Measurements from ENCODE around the gene ZEB1. TPM values are rescaled to one million over a fixed set of nuclear protein-coding genes. Genes with fewer than 3 reads are reported as not detected.

ZEB1 gene
- total RNA-seq (2014; rRNA removed; shearing (Covaris generic); ENCODE audit: low replicate concordance) = 21.7 and 32.4 TPM in 2 replicates

- H3K36me3 ChIP-seq = peaks cover 2% of the 10 kb centered on the region; the same call in 1 of the 2 replicates
- no peaks in the 10 kb centered on the region for H3K9me3 ChIP-seq
- H3K4me3 ChIP-seq = peak within 1 kb of the TSS; percentile 96
- DNase-seq = peak; percentile 94
- no peaks in the 10 kb centered on the region for H3K27me3 ChIP-seq
Observed at GRCh38 chr10:31318854-31319601, at the start of gene ZEB1. Gene ZEB1, plus strand, starts transcription at chr10:31319216. Its CDS starts 19 bp downstream, at chr10:31319235.

GRCh38 chr10:31270954-31271353 is 48.1 kb upstream of the ZEB1 start:
- no peaks in the 10 kb centered on the region for H3K9me3 ChIP-seq
- no peaks in the 10 kb centered on the region for H3K36me3 ChIP-seq
- H3K4me3 ChIP-seq = no peak overlapping the region
- no peak for DNase-seq
- no peaks in the 10 kb centered on the region for H3K27me3 ChIP-seq

GRCh38 chr10:31272841-31273240 is 46.2 kb upstream of the ZEB1 start:
- Histone ChIP-seq H3K4me3 (no peak overlapping the region), H3K27me3 (no peaks in the 10 kb centered on the region), H3K36me3 (no peaks in the 10 kb centered on the region), H3K9me3 (no peaks in the 10 kb centered on the region)
- DNase-seq = no peak

- Histone ChIP-seq H3K9me3 (no peaks in the 10 kb centered on the region), H3K4me3 (no peak overlapping the region), H3K36me3 (no peaks in the 10 kb centered on the region), H3K27me3 (no peaks in the 10 kb centered on the region)
- no peak for DNase-seq
Observed at GRCh38 chr10:31273789-31274188, 45.2 kb upstream of the ZEB1 start.

- DNase-seq = no peak
- H3K4me3 ChIP-seq = no peak overlapping the region
- no peaks in the 10 kb centered on the region for H3K9me3 ChIP-seq
- no peaks in the 10 kb centered on the region for H3K36me3 ChIP-seq
- H3K27me3 ChIP-seq = no peaks in the 10 kb centered on the region
Observed at GRCh38 chr10:31274310-31274709, 44.7 kb upstream of the ZEB1 start.

GRCh38 chr10:31278279-31278941 is 40.6 kb upstream of the ZEB1 start:
- DNase-seq = no peak
- H3K36me3 ChIP-seq = no peaks in the 10 kb centered on the region
- no peaks in the 10 kb centered on the region for H3K27me3 ChIP-seq
- peaks cover 13% of the 10 kb centered on the region for H3K9me3 ChIP-seq
- no peak overlapping the region for H3K4me3 ChIP-seq

GRCh38 chr10:31280972-31281371 is 38.0 kb upstream of the ZEB1 start:
- Histone ChIP-seq H3K4me3 (no peak overlapping the region), H3K36me3 (no peaks in the 10 kb centered on the region), H3K9me3 (peaks cover 13% of the 10 kb centered on the region), H3K27me3 (no peaks in the 10 kb centered on the region)
- no peak for DNase-seq

- H3K4me3 ChIP-seq = no peak overlapping the region
- no peaks in the 10 kb centered on the region for H3K36me3 ChIP-seq
- DNase-seq = no peak
- H3K9me3 ChIP-seq = no peaks in the 10 kb centered on the region
- no peaks in the 10 kb centered on the region for H3K27me3 ChIP-seq
Observed at GRCh38 chr10:31288001-31288400, 31.0 kb upstream of the ZEB1 start.

- no peaks in the 10 kb centered on the region for H3K36me3 ChIP-seq
- DNase-seq = no peak
- H3K27me3 ChIP-seq = no peaks in the 10 kb centered on the region
- H3K9me3 ChIP-seq = no peaks in the 10 kb centered on the region
- H3K4me3 ChIP-seq = no peak overlapping the region
Observed at GRCh38 chr10:31288962-31289361, 30.1 kb upstream of the ZEB1 start.

GRCh38 chr10:31290386-31290785 is 28.6 kb upstream of the ZEB1 start:
- no peak for DNase-seq
- H3K36me3 ChIP-seq = no peaks in the 10 kb centered on the region
- H3K27me3 ChIP-seq = no peaks in the 10 kb centered on the region
- H3K4me3 ChIP-seq = no peak overlapping the region
- H3K9me3 ChIP-seq = no peaks in the 10 kb centered on the region

- DNase-seq = no peak
- Histone ChIP-seq H3K36me3 (no peaks in the 10 kb centered on the region), H3K9me3 (no peaks in the 10 kb centered on the region), H3K4me3 (no peak overlapping the region), H3K27me3 (no peaks in the 10 kb centered on the region)
Observed at GRCh38 chr10:31291123-31291522, 27.9 kb upstream of the ZEB1 start.

- DNase-seq = no peak
- no peak overlapping the region for H3K4me3 ChIP-seq
- H3K9me3 ChIP-seq = no peaks in the 10 kb centered on the region
Observed at GRCh38 chr10:31294558-31294957, 24.5 kb upstream of the ZEB1 start.

GRCh38 chr10:31296754-31297153 is 22.3 kb upstream of the ZEB1 start:
- H3K27me3 ChIP-seq = no peaks in the 10 kb centered on the region
- no peak for DNase-seq
- H3K36me3 ChIP-seq = no peaks in the 10 kb centered on the region
- H3K9me3 ChIP-seq = no peaks in the 10 kb centered on the region
- H3K4me3 ChIP-seq = no peak overlapping the region

More at GRCh38 chr10:31294558-31294957, 24.5 kb upstream of the ZEB1 start:
- Histone ChIP-seq H3K36me3 (no peaks in the 10 kb centered on the region), H3K27me3 (no peaks in the 10 kb centered on the region)

- Histone ChIP-seq H3K36me3 (no peaks in the 10 kb centered on the region), H3K27me3 (no peaks in the 10 kb centered on the region), H3K4me3 (no peak overlapping the region), H3K9me3 (no peaks in the 10 kb centered on the region)
- no peak for DNase-seq
Observed at GRCh38 chr10:31299119-31299518, 19.9 kb upstream of the ZEB1 start.

GRCh38 chr10:31303212-31303611 is 15.8 kb upstream of the ZEB1 start:
- no peaks in the 10 kb centered on the region for H3K27me3 ChIP-seq
- DNase-seq = no peak
- no peaks in the 10 kb centered on the region for H3K36me3 ChIP-seq
- no peaks in the 10 kb centered on the region; the same call in 1 of the 2 replicates for H3K9me3 ChIP-seq
- H3K4me3 ChIP-seq = no peak overlapping the region

- Histone ChIP-seq H3K9me3 (no peaks in the 10 kb centered on the region; the same call in 1 of the 2 replicates), H3K36me3 (no peaks in the 10 kb centered on the region), H3K4me3 (no peak overlapping the region), H3K27me3 (no peaks in the 10 kb centered on the region)
- DNase-seq = no peak
Observed at GRCh38 chr10:31304291-31304970, 14.6 kb upstream of the ZEB1 start.

- no peak for DNase-seq
- Histone ChIP-seq H3K4me3 (no peak overlapping the region), H3K27me3 (no peaks in the 10 kb centered on the region), H3K9me3 (no peaks in the 10 kb centered on the region), H3K36me3 (no peaks in the 10 kb centered on the region; the same call in 1 of the 2 replicates)
Observed at GRCh38 chr10:31313396-31313795, 5.6 kb upstream of the ZEB1 start.

Measured in MG63 (cell line).